ENCODE measurements around the gene PDZRN4.
"Not testable (repeated sequence)": the region's sequence is repeated elsewhere in the genome, so short reads cannot be mapped to it uniquely, and the experiment has no call there.

- TF ChIP-seq CTCF, POLR2A (IDR thresholded peaks at IDR 0.05): not testable (repeated sequence)
Observed at GRCh38 chr12:41285470-41285869, 97.3 kb downstream of the PDZRN4 start.
